Stimulated activated CD8-positive, alpha-beta memory T cell treated with anti-CD3 and anti-CD28 coated beads, Interleukin-12 subunit alpha, Interleukin-12 subunit beta, amount 100 ng/mL, for 1 hour (primary cell): Measurements from ENCODE around the gene IER5L.

Experiments used
- DNase-seq: peaks from one replicate; pipeline ENCODE4 v3.0.0-alpha.2; 2020; ENCODE audit warnings: low read depth

Gene IER5L

DNA sequence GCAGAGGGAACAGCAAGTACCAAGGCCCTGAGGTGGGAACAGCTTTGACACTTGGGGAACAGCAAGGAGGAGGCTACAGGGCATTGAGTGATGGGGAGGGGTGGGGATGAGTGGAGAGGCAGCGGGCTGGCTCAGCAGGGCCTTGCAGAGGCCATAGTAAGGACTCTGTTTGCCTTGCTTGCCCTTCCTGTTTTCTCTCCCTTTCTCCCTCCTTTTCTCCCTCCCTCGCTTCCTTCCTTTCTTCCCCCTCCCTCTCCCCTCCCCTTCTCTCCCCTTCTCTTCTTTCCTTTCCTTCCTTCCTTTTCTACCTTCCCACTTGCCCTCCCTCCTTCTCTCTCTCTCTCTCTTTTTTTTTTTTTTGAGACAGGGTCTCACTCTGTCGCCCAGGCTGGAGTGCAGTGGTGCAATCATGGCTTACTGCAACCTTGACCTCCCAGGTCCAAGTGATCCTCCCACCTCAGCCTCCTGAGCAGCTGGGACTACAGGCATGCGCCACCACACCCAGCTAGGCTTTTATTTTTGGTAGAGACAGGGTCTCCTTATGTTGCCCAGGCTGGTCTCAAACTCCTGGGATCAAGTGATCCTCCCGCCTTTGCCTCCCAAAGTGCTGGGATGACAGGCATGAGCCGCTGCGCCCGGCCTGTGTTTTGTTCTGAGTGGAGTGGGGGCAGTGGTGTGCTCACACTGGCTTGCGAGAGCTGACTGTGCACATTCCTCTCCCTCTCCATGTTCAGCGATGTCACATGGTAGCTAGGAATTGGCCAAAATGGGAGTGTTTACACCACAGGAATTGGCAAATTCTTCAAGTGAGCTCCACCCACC, 17.1 kb downstream of the IER5L start:
- no peak for DNase-seq

GRCh38 chr9:129156163-129156562, 21.9 kb downstream of the IER5L start:
- no peak for DNase-seq

GRCh38 chr9:129154866-129155477, 23.1 kb downstream of the IER5L start:
- DNase-seq, result no peak

GRCh38 chr9:129151469-129151868, 26.6 kb downstream of the IER5L start:
- no peak for DNase-seq

- DNase-seq, result no peak
These were observed 27.3 kb downstream of the IER5L start for GRCh38 chr9:129150672-129151211.

- no peak for DNase-seq
These were observed 27.9 kb downstream of the IER5L start for GRCh38 chr9:129150122-129150521.

DNA sequence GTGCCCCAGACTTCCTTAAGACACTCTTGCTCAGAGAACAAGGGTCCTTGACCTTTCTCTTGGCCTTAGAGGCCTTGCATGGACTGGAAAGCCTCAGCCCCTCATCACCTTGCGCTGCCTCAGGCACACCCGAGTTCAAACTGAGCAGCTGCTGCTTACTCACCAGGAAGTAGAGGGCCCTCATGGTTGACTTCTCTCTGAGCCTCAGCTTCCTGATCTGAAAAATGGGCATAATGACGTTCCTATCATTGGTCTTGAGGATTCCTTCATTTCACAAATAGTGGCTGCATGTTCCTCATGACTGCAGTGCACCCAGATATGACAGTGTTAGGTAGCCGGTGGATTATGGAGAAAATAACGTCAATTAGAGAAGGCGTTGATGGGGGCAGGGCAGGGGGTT, 28.6 kb downstream of the IER5L start:
- DNase-seq, result no peak

DNA sequence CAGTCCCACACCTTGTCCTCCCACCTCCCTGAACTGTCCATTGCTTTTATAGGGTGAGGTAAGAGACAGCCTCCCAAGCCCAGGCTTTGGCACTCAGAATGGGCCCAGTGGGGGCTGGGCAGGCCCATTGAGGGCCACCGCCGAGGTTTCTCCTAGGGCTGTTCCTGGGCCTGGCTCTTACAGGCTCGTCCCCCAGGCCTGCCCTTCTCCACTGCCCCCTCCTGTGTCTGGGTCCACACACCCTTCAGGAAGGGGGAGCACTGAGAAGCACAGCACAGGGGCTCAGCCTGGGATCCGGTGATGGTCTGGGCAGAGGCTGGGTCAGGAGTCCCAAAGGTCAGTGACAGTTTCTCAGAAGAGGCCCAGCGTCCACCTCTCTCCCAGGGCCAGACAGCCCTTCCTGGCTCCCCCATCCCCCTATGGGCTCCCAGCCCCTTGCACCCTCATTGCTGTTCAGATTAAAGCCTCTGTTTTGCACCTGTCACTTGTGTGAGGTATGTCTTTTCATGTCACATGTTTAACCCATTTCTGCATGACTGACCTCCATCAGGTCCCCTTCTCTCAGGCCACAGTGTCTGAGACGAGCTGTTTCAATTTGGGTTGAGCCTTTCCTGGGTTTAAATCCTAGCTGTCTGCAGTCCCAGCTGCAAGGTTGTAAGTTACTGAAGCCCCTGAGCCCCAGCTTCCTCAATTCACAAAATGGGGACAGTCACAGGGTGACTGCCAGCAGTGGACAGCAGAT, 29.4 kb downstream of the IER5L start:
- no peak for DNase-seq

GRCh38 chr9:129146441-129146941, 31.6 kb downstream of the IER5L start:
- DNase-seq, result no peak

DNA sequence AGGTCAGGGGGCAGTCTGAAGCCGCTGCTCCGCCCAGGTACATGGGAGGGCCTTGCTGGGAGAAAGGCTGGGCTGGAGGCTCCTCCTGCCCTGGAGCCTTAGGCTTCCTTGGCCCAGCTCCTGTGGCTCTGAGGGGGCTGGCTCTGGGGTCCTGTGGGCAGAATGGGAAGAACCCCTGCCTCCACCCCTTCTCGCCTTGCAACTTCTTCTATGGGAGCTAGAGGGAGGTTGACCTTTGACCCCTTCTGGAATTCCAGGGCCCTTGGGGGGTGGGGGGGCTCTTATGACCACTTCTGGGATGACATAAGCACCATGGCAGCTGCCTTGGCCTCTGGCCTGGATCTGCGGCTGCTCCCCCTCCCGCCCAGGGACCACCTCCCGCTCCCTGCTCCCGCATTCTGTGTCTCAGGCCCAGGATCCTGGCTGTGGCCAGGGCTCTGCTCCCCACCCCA, 32.2 kb downstream of the IER5L start:
- no peak for DNase-seq

DNA sequence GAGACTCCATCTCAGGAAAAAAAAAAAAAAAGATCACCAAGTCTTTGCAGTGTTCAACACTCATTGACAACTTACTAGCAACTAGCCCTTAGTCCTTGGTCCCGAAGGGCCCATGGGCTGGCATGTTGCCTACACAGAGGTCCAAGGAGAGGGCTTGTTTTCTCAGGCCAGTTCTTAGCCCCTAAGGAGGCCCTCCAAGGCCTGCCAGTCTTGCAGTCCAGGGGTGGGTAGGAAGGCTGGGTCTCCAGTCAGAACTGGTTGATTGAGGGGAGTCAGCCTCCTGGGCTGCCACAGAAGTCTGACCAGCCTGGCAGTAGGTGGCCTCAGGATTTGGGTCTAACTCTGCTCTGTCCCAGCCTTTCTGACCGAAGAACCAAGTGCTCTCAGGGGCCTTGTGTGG, 32.7 kb downstream of the IER5L start:
- DNase-seq, result no peak

DNA sequence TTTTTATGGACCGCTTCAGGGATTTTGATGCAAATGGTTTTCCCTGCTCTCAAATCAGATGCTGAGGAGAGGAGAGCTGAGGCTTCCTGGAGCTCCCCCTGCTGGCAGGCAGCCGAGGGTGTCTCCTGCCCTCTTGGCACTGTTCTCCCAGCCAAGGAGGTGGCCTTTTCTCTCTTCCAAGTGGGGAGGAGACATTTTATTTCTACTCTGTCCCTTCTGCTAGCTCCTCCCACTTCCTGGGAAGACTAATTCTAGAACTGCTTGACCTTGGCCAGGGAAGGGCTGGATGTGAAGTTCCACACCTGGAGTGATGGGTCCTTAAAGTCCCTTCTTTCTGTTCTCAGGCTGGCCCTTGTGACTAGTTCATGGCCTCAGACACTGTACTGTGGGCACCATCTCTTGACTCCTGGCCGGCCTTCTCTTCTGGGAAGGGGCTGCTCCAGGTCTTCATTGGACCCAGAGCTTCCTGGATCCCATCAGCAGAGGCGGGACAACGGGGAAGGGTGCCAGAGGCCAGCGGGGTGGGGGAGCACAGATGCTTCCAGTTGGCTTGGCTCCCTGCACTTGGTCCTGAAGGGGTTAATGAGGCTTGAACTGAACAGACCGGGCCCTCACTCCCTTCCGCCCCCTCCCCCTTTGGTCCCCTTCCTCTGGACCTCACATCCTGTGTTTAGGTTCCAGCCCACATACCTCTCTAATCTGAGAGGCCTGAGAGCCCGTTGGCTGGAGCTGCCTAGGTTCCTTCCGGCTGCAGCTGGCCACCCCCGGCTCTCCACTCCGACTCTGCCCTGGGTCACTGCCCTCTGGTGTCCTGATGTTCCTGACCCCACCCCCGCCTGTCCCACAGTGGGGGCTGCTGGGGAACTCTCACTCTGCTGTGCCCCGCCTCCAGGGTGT, 34.8 kb downstream of the IER5L start:
- DNase-seq, result peak; percentile 56

DNA sequence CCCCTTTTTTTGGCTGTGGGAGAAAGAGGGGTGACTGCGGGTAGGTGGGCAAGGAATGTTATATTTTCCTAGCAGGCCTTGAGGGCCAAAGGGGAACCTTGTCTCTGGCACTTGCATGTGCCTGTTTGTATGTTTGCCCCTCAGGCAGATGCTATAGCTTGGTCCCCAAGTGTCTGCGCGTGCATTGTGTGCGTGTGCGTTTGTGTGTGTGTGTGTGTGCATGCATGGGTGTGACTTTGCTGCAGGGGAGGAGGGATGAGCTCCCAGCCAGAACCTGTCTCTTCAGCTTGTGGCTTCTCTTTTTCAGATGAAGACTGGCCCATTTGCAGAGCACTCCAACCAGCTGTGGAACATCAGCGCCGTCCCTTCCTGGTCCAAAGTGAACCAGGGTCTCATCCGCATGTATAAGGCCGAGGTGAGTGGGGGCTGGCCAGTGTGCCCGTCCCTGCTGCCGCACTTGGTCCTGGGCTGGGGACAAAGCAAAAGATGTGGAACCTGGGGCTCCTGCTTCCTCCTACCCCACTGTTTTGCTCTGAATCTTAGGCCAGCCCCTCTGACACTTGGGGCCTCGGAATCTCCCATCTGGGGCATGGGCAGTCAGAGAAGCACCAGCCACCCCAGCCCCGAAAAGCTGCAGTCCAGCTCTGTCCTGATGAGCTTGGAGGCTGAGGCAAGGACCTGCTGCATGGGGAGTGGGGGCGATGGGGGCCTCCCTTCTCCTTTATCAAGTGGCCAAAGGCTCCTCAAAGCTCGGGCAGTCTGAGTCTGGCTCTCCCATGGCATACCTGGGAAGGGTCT, 35.7 kb downstream of the IER5L start:
- DNase-seq, result no peak

GRCh38 chr9:129141066-129142041, 36.7 kb downstream of the IER5L start:
- no peak for DNase-seq

DNA sequence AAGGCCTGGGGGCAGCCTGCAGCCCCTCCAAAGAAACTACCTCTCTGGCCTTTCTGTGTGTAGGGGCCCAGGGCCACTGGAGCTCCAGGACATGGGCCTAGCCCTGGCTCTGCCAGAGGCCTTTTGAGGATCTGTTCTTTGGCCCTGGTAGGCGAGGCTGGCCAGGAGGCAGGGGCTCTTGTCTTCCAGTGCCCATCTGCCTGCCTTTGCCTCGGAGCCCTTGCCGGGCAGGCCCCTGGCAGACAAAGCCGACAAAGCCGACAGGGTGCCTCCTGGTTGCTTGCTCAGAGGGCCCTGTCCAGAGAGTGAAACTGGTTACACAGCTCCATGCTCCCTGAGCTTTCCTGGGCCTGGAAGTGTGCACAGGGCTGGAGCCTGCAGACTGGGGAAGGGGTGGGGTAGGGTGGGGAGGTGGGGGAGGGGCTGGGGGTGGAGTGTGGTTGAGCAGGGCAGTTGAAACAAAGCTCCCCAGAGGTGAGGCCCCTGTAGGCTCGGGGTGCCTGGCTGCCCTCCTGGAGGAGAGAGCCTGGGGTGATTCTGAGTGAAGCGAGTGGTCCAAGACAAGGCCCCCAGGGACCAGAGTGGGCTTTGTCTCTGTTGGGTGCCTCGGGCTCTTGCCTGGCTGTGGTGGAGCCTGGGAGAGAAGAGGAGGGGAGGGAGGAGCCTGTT, 37.5 kb downstream of the IER5L start:
- no peak for DNase-seq

GRCh38 chr9:129139993-129140396, 38.1 kb downstream of the IER5L start:
- peak; percentile 67 for DNase-seq

DNA sequence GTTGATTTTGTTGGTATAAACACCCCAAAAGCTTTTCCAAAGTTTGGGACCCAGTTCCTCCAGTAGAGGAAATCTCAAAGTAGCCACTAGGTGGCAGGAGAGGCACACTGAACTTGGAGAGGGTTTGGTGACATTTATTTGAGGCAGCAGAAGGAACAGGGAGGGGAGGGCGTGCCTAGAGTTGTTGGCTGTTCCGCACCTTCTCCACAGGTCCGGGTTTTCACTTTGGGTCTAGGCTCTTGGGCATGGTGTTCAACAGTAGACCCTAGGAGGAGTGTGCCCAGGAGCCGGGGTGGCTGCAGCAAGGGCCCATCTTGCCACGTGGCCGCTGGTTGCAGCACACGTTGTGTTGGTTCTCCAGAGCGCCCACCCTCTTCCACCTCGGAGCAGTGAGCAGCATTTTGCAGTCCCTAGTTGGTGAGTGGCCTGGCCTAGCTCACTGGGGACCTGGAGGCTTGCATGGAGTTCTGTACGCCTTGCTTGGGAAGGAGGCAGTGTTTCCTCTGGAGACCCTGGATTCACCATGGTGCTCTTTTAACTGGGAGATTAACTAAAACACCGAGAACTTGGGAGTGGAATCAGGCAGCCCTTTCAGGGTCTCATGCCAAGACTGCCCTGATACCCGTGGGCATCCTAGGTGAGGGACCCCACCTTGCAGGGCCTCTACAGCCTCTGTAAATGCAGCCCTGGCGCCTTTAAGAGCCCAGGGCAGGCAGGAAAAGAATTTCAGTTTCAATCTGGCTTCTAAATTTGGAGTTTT, 38.6 kb downstream of the IER5L start:
- DNase-seq, result peak; percentile 66
